ENCODE results near the gene FIS1. TPM values are rescaled to one million over a fixed set of nuclear protein-coding genes. Genes with fewer than 3 reads are reported as not detected.

FIS1 gene
- total and polyA plus RNA-seq, 10 of the 15 experiments (the other 5 are each of a cell fraction or from before 2014, with no cell fraction given), result 83.4 to 149 (median 108) TPM

GRCh38 chr7:101265622-101266516 is 21.0 kb upstream of the FIS1 start:
- SMC1A ChIA-PET (ENCODE audit: uncharacterized antibody, unreplicated experiment), result interaction anchor here (2.0 kb wide), 1 partner anchor 22 kb away, joined by 5 read pairs; no protein-coding TSS in a partner anchor

More at GRCh38 chr7:101265622-101266516, 21.0 kb upstream of the FIS1 start:
- in situ Hi-C loops (cut with MboI) (no loop called here), intact Hi-C loops (cut with micrococcal nuclease; ENCODE audit: unreplicated experiment) (no loop called here)
- DNase-seq (ENCODE audit: low read depth, low spot score) (no peak), ATAC-seq (0 out of 3 replicates have a peak, but pooled peaks have one; percentile 17), FAIRE-seq (no peak)
- Histone ChIP-seq H2AFZ (ENCODE audit: control insufficient read depth, low read depth, low read length) (no peak overlapping the region), H3K4me3 (no peak overlapping the region), H3K36me3 (ENCODE audit: control insufficient read depth in 2 of 2, insufficient read depth in 2 of 2, low read length in 1 of 2) (no peaks in the 10 kb centered on the region), H3K9me3 (replicated peaks; ENCODE audit: control insufficient read depth, insufficient read depth, low read length) (no peaks in the 10 kb centered on the region), H3K4me1 (ENCODE audit: control insufficient read depth, insufficient read depth, low read length) (no peaks in the 10 kb centered on the region), H3K9ac (ENCODE audit: control insufficient read depth, insufficient read depth, low read length) (no peak overlapping the region), H3K27ac (ENCODE audit: control insufficient read depth, insufficient read depth) (no peak overlapping the region), H3K4me2 (ENCODE audit: control insufficient read depth, insufficient read depth) (no peak overlapping the region), H4K20me1 (ENCODE audit: control insufficient read depth, insufficient read depth) (no peaks in the 10 kb centered on the region), H3K79me2 (ENCODE audit: control insufficient read depth, insufficient read depth, low read length) (no peaks in the 10 kb centered on the region), H3K27me3 (replicated peaks in 1 of 2; ENCODE audit: control insufficient read depth in 2 of 2, insufficient read depth in 2 of 2, low read length in 1 of 2) (no peaks in the 10 kb centered on the region)
- no TSS peak for BruUV-seq (replicated peaks)
- POLR2A ChIA-PET, result no interaction called here
- TF ChIP-seq YBX1 (IDR thresholded peaks at IDR 0.05), result no peak
- TF ChIP-seq CEBPB (IDR thresholded peaks at IDR 0.05; ENCODE audit: borderline replicate concordance in 1 of 2, low read depth in 2 of 2, low read length in 2 of 2), result no peak
- no peak for TF ChIP-seq ETV6 (conservative IDR thresholded peaks at IDR 0.05 in 1 of 2, IDR thresholded peaks at IDR 0.05 in 1 of 2; ENCODE audit: borderline replicate concordance in 1 of 2, low read depth in 1 of 2)
- TF ChIP-seq IKZF2 (IDR thresholded peaks at IDR 0.05), result no peak
- no peak for TF ChIP-seq YY1 (IDR thresholded peaks at IDR 0.05; ENCODE audit: low read depth, low read length)
- TF ChIP-seq SMARCA5 (IDR thresholded peaks at IDR 0.05), result no peak
- no peak for TF ChIP-seq JUND (IDR thresholded peaks at IDR 0.05; ENCODE audit: low read depth, low read length)
- TF ChIP-seq SREBF2 (IDR thresholded peaks at IDR 0.05; ENCODE audit: low read length), result no peak
- TF ChIP-seq NFIC (IDR thresholded peaks at IDR 0.05; ENCODE audit: low read depth, low read length), result no peak
- no peak for TF ChIP-seq JUNB (IDR thresholded peaks at IDR 0.05)
- TF ChIP-seq BRCA1 (IDR thresholded peaks at IDR 0.05; ENCODE audit: low read depth, low read length), result no peak
- no peak for TF ChIP-seq IRF5 (IDR thresholded peaks at IDR 0.05; ENCODE audit: borderline replicate concordance)
- WGBS (ENCODE audit: insufficient coverage, insufficient replicate concordance, low lambda C conversion rate, missing lambda C conversion rate), result 37% methylated on average over 17 of the region's 17 CpGs
- CTCF ChIA-PET, result interaction anchor here (1.0 to 1.8 kb wide), 3 partner anchors 11 to 122 kb away, joined by 3 to 5 read pairs (median 3); no protein-coding TSS in a partner anchor
- RAD21 ChIA-PET (ENCODE audit: unreplicated experiment), result no interaction called here
